Central memory CD8-positive, alpha-beta T cell (primary cell): ENCODE data around the gene ROR1.

Experiments
- ATAC-seq: fragments of 150-1000 bp; cut with Tn5 transposase; replicated peaks from 2 replicates; pipeline ENCODE4 v1.10.0; 2022; ENCODE audit warnings: mild to moderate bottlenecking, moderate FRiP score, moderate number of reproducible peaks; ENCODE audit not compliant: poor library complexity, severe bottlenecking; ENCODE audit errors: extremely low read depth
- DNase-seq, 2 donors: peaks; one replicate each; pipeline ENCODE4 v3.0.0; 2021; ENCODE audit warnings: low spot score in 2 of 2
- H3K27ac Mint-ChIP-seq: one replicate; pipeline ENCODE4 v1.8.0; 2022; ENCODE audit warnings: low read depth, mild to moderate bottlenecking, moderate library complexity, mixed read lengths
- H3K27me3 Mint-ChIP-seq: one replicate; pipeline ENCODE4 v1.8.0; 2022; ENCODE audit warnings: mixed read lengths
- H3K36me3 Mint-ChIP-seq: one replicate; pipeline ENCODE4 v1.8.0; 2022; ENCODE audit warnings: mild to moderate bottlenecking, moderate library complexity, mixed read lengths; ENCODE audit not compliant: insufficient read depth
- H3K4me1 Mint-ChIP-seq: one replicate; pipeline ENCODE4 v1.8.0; 2022; ENCODE audit warnings: mixed read lengths
- H3K4me3 Mint-ChIP-seq: one replicate; pipeline ENCODE4 v1.8.0; 2022; ENCODE audit warnings: mild to moderate bottlenecking, moderate library complexity, mixed read lengths
- H3K9me3 Mint-ChIP-seq: one replicate; pipeline ENCODE4 v1.8.0; 2022; ENCODE audit warnings: mixed read lengths

Gene ROR1

DNA sequence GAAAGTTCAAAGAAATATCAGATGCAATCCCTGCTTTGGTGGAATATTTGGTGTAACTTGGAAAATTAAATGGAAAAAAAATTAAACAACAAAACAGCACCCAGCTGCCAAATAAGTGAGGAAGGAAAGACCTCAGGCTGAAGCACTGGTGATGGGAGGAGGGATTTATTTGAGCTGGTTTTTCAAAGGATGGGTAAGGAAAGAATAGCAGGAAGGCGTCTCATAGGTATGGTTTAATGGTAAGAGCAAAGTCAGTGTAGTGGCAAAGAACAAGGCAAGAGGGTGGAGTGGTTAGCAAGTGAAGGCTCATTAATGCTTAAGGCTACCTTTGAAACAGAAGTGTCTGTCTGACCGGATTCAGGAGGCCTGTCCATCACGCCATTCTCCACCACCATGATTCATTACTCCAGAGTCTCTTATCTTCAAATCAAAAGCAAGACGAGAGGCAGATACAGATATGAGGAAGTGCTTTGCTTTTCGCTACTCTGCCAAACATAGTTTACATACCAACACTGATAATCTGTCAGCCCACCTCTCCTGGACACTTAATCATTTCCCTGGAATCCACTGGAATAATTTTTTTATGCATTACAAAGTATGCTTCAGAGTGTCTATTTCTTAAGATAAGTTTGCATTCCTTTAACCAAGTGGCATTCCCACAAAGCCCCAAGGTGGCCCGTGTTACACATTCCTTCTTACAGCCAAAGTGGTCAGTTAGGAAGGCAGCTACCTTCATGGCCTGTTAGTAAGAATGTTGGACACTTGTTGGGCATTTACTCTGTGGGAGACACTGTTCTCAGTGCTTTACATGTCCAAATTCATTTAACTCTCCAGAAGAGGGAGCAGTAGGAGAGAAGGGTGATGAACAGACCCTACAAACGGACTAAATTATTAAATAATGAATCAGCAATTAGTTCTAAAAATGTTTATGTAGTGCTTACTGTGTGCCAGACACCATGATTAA, 146.6 kb downstream of the ROR1 start:
- no peak overlapping the region for H3K4me3 Mint-ChIP-seq
- H3K36me3 Mint-ChIP-seq = no peaks in the 10 kb centered on the region
- DNase-seq (no peak), ATAC-seq (no peak)
- no peaks in the 10 kb centered on the region for H3K4me1 Mint-ChIP-seq
- no peak overlapping the region for H3K27ac Mint-ChIP-seq
- H3K9me3 Mint-ChIP-seq = no peaks in the 10 kb centered on the region
- no peaks in the 10 kb centered on the region for H3K27me3 Mint-ChIP-seq

DNA sequence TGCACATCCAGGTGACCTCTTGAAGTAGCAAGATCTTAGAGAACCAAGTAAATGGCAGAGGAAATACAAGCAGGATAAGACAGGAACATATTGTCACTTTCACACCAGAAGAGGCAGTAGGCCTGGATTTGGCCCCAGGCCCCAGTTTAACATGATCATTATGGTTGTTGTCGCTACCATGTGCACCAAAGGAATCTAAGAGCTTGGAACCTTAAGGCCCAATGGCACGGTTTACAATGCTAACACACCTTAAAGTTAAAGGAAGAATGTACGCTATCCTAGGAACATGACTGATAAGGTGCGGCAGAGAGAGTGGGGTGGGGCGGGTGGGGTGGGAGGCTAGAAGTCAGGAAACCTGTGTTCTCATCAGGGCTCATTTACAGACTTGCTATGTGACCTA, 147.5 kb downstream of the ROR1 start:
- DNase-seq (no peak), ATAC-seq (no peak)
- Mint-ChIP-seq H3K36me3 (no peaks in the 10 kb centered on the region), H3K27ac (no peak overlapping the region), H3K4me1 (no peaks in the 10 kb centered on the region), H3K27me3 (no peaks in the 10 kb centered on the region), H3K9me3 (no peaks in the 10 kb centered on the region), H3K4me3 (no peak overlapping the region)

DNA sequence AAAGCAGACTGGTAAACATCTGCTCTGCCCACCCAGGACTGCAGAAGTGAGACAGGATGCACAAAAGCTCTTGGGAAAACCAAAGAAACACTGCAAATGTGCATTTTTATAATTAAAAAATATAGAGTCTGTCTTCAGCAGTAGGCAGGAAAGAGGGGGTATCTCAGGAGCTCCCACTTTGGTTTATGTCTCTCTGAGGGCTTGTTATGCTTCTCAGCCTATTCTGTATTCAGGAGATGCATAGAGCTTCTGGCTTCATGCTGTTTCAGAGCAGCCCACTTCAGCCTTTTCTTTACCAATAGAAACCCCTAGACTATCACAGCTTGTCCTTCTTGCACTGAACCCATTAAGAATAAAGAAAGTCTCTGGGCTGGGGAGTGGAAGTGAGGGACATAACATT, 148.0 kb downstream of the ROR1 start:
- ATAC-seq = no peak
- no peaks in the 10 kb centered on the region for H3K4me1 Mint-ChIP-seq
- no peaks in the 10 kb centered on the region for H3K27me3 Mint-ChIP-seq
- no peak for DNase-seq
- H3K36me3 Mint-ChIP-seq = no peaks in the 10 kb centered on the region
- H3K9me3 Mint-ChIP-seq = no peaks in the 10 kb centered on the region
- no peak overlapping the region for H3K27ac Mint-ChIP-seq
- no peak overlapping the region for H3K4me3 Mint-ChIP-seq

DNA sequence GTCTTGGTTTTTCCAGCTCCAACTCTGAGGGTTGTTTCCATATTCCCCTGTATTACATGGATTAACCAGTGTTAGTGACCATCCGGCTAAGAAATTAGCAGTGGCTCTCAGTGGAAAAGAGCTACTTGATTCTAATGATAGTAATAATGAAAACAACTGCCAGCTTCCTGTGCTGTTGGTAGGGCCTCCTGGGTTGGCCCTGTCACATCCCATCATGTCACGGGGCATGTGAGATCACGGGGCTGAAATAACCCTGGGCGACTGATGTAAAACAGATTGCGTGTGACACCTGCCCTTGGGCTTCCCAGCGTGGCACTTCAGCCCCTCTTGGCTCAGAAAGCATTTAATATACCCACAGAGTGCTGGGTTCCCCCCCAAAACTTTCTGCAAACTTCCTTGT, 149.0 kb downstream of the ROR1 start:
- Mint-ChIP-seq H3K9me3 (no peaks in the 10 kb centered on the region), H3K27ac (no peak overlapping the region), H3K27me3 (no peaks in the 10 kb centered on the region), H3K4me1 (no peaks in the 10 kb centered on the region), H3K4me3 (no peak overlapping the region), H3K36me3 (no peaks in the 10 kb centered on the region)
- no peak for ATAC-seq
- DNase-seq = no peak

DNA sequence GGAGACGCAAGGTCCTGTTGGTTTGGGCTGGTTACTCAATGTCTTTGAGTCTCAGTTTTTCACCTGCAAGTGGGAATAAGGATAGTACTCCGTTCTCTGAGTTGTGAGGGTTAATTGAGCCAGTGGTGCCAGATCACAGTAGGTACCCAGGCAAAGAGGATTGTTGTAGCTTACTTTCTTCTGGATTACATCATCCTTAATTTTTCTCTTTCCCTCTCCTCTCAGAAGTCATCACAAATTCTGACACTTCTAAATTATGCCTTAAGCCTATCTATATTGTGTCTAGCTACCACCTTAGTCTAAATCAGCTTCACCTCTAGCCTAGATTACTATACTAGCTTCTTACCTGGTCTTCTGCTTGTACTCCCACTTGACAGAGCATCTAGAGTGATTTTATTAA, 149.5 kb downstream of the ROR1 start:
- ATAC-seq (no peak), DNase-seq (no peak)
- H3K27me3 Mint-ChIP-seq = no peaks in the 10 kb centered on the region
- H3K9me3 Mint-ChIP-seq = no peaks in the 10 kb centered on the region
- no peak overlapping the region for H3K4me3 Mint-ChIP-seq
- H3K27ac Mint-ChIP-seq = no peak overlapping the region
- no peaks in the 10 kb centered on the region for H3K36me3 Mint-ChIP-seq
- H3K4me1 Mint-ChIP-seq = no peaks in the 10 kb centered on the region

DNA sequence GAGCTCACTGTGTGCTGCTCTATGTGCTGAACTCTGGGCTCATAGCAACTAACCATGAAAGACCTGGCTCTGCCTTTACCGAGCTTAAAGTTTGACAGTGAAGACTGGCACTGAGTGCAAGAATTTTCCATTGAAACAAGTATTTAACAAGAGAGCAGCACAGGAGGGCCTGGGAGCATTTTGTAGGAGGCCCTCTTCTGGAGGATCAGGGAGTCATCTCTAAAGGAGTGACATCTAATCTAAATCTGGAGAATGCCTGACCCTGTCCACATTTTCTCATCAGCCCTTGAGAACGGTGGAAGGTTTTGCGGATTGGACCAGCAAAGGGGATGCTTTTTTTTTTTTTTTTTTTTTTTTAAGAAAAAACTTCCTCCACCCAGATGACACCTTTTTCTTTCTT, 150.8 kb downstream of the ROR1 start:
- H3K4me1 Mint-ChIP-seq = no peaks in the 10 kb centered on the region
- peaks cover 5% of the 10 kb centered on the region for H3K27me3 Mint-ChIP-seq
- ATAC-seq = no peak
- DNase-seq = no peak
- no peak overlapping the region for H3K4me3 Mint-ChIP-seq
- no peak overlapping the region for H3K27ac Mint-ChIP-seq
- H3K36me3 Mint-ChIP-seq = no peaks in the 10 kb centered on the region
- no peaks in the 10 kb centered on the region for H3K9me3 Mint-ChIP-seq

DNA sequence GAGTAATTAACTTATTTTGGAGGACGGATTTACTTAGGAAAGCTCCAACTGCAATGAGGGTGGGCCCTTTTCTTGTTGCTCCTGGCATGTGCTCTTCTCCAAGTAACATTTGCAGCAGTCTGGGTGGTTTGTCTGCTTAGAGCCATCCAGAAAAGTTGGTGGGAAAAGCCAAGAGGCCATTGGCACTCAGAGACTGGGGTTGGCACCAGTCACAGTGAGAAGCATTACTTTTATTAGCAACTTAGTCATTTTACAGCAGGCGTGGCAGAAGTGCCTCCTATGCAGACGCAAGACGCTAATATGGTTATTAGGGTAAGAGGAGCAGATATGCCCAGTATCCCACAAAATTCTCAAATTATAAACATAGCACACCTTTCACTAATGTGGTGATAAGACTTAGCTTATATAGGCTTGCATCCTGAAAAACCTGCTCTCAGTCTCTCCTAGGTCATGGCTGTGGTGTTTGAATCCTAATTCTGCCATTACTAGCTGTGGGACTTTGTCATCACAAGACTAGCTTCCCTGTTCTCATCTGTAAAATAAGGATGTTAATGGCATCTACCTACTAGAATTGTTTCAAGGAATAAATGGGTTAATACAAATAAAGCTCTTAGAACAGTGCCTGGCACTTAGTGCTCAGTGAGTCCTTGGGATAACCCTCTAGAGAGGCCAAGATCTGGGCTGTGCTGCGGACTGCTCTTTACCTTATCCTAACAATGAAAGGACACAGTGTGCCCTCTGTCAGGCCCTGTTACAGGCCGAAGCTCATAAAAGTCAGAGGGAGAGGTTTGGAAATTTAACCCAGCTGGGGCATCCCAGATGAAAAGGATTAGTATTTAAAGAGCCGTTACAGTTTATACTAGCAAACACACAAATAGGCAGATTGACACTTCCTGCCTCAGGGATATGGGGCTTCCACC, 154.6 kb downstream of the ROR1 start:
- DNase-seq (no peak), ATAC-seq (no peak)
- peaks cover 21% of the 10 kb centered on the region for H3K27me3 Mint-ChIP-seq
- no peaks in the 10 kb centered on the region for H3K36me3 Mint-ChIP-seq
- H3K27ac Mint-ChIP-seq = no peak overlapping the region
- no peaks in the 10 kb centered on the region for H3K4me1 Mint-ChIP-seq
- H3K4me3 Mint-ChIP-seq = no peak overlapping the region
- H3K9me3 Mint-ChIP-seq = no peaks in the 10 kb centered on the region

DNA sequence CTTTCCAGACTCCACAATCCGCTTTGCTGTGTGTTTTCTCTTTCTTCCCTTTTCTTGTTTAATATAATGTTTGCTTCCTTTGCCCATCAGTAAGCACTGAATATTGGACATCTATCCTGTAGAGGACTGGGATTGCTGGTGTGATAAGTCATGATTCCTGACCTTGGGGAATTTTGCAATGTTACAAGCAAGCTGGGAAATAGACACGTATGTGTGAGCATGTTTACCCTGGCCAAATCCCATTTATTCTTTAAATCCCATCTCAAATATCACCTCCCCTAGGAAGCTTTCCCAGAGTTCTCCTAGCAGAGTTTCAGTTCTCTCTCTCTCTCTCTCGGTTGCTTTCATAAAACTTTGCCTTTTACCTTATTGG, 155.3 kb downstream of the ROR1 start:
- Mint-ChIP-seq H3K27ac (no peak overlapping the region), H3K27me3 (peaks cover 21% of the 10 kb centered on the region), H3K4me1 (no peaks in the 10 kb centered on the region), H3K4me3 (no peak overlapping the region), H3K36me3 (no peaks in the 10 kb centered on the region), H3K9me3 (no peaks in the 10 kb centered on the region)
- ATAC-seq (no peak), DNase-seq (no peak)

DNA sequence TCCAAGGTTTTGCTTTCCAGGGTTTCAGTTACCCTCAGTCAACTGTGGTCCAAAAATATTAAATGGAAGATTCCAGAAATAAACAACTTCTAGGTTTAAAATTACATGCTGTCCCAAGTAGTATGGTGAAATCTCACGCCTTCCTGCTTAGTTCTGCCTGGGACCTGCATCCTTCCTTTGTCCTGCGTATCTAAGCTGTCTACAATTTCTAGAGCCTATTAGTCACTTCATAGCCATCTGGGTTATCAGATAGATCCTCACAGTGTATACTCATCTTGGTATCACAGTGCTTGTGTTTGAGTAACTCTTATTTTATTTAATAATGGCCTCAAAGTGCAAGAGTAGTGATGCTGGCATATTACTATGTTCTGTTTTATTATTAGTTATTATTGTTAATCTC, 157.7 kb downstream of the ROR1 start:
- no peaks in the 10 kb centered on the region for H3K9me3 Mint-ChIP-seq
- peaks cover 21% of the 10 kb centered on the region for H3K27me3 Mint-ChIP-seq
- DNase-seq = no peak
- no peak overlapping the region for H3K4me3 Mint-ChIP-seq
- H3K36me3 Mint-ChIP-seq = no peaks in the 10 kb centered on the region
- no peaks in the 10 kb centered on the region for H3K4me1 Mint-ChIP-seq
- ATAC-seq = no peak
- no peak overlapping the region for H3K27ac Mint-ChIP-seq

DNA sequence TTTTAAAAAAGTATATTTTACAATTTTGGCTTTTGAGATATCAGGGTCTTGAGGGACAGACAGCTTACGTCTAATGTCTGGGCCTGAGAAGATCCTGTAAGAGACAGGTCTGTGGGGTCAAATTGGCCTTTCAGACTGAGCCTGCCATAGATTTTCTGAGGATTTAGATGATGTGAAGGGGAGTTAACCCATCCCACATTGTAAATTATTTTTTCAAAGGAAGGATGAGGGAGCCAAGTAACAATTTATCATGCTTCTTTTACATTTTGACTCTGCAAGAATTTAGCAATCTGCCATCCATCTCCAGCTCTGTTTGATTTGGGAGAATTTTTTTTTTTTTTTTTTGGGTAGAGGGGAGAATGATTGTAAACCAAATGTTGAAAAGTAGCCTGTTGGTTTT, 160.9 kb downstream of the ROR1 start:
- no peaks in the 10 kb centered on the region for H3K9me3 Mint-ChIP-seq
- DNase-seq = no peak
- no peak for ATAC-seq
- no peaks in the 10 kb centered on the region for H3K36me3 Mint-ChIP-seq
- no peak overlapping the region for H3K27ac Mint-ChIP-seq
- H3K27me3 Mint-ChIP-seq = peaks cover 16% of the 10 kb centered on the region
- H3K4me1 Mint-ChIP-seq = no peaks in the 10 kb centered on the region
- H3K4me3 Mint-ChIP-seq = no peak overlapping the region

DNA sequence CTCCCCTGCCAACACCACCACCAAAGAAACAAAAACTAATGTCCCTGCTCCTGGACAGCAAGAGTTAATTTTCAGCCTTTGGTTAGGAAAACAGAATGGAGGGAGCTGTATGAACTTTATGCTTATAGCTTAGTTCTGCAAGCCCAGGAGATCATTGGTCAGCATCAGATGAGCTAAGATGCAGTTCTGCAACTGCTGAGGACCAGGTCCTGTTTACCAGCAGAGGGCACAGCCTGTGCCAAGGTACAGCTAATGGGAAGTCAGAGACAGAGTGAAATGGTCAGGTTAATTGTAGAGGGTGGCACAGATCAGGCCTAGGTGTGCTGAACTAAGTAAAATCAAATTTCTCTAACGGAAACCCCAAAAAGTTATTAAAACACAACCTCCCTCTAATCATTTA, 161.3 kb downstream of the ROR1 start:
- no peak for ATAC-seq
- Mint-ChIP-seq H3K27me3 (peaks cover 16% of the 10 kb centered on the region), H3K27ac (no peak overlapping the region), H3K4me1 (no peaks in the 10 kb centered on the region), H3K4me3 (no peak overlapping the region), H3K36me3 (no peaks in the 10 kb centered on the region), H3K9me3 (no peaks in the 10 kb centered on the region)
- DNase-seq = no peak

DNA sequence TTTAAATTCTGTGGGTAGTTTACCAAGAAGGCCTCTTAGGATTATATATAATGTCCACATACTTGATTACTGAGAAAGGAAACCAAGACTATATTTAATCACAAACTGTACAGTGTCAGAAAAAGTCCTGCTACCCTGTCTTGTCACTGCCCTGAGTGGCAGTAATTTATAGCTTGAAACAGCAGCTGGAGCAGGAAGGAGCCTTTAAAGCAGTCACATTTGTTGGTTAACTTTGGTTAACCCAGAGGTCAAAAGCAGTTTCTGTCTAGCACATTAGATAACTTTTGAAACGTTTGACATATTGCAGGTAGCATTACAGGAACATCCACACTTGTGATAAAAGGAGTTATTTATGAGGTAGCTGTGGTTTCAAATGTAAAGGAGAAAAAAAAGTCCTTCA, 161.7 kb downstream of the ROR1 start:
- no peak for DNase-seq
- H3K9me3 Mint-ChIP-seq = no peaks in the 10 kb centered on the region
- H3K27ac Mint-ChIP-seq = no peak overlapping the region
- no peak overlapping the region for H3K4me3 Mint-ChIP-seq
- peaks cover 16% of the 10 kb centered on the region for H3K27me3 Mint-ChIP-seq
- no peak for ATAC-seq
- H3K36me3 Mint-ChIP-seq = no peaks in the 10 kb centered on the region
- no peaks in the 10 kb centered on the region for H3K4me1 Mint-ChIP-seq

DNA sequence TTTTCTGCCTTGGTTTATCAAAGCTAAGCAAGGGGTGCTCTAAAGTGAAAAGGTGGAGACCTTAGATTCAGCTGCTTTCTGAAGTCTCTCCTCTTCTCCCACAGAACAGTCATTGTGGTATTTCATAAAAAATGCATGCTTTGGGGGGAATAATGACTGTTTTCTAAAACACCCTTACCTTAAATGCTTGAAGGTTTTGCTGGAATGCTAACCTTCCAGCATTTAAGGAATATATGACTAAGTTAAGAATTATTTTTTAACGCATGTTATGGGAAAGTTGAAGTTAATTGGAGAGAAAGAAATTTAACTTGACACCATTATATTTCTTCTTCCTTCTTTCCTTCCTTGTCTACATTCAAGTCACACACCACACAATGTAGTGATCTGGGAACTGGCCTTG, 162.5 kb downstream of the ROR1 start:
- H3K27ac Mint-ChIP-seq = no peak overlapping the region
- peaks cover 14% of the 10 kb centered on the region for H3K27me3 Mint-ChIP-seq
- no peaks in the 10 kb centered on the region for H3K36me3 Mint-ChIP-seq
- ATAC-seq (no peak), DNase-seq (no peak)
- no peaks in the 10 kb centered on the region for H3K4me1 Mint-ChIP-seq
- no peak overlapping the region for H3K4me3 Mint-ChIP-seq
- no peaks in the 10 kb centered on the region for H3K9me3 Mint-ChIP-seq
